CD4-positive, alpha-beta T cell treated with Interleukin-17A for 4 hours (primary cell): ENCODE measurements around the gene ARPC1A.
"Not testable (repeated sequence)": the region's sequence is repeated elsewhere in the genome, so short reads cannot be mapped to it uniquely, and the experiment has no call there.

Experiments
- DNase-seq: peaks from one replicate; pipeline ENCODE4 v3.0.0-alpha.2; 2020; ENCODE audit warnings: mixed read lengths

ARPC1A gene

DNA sequence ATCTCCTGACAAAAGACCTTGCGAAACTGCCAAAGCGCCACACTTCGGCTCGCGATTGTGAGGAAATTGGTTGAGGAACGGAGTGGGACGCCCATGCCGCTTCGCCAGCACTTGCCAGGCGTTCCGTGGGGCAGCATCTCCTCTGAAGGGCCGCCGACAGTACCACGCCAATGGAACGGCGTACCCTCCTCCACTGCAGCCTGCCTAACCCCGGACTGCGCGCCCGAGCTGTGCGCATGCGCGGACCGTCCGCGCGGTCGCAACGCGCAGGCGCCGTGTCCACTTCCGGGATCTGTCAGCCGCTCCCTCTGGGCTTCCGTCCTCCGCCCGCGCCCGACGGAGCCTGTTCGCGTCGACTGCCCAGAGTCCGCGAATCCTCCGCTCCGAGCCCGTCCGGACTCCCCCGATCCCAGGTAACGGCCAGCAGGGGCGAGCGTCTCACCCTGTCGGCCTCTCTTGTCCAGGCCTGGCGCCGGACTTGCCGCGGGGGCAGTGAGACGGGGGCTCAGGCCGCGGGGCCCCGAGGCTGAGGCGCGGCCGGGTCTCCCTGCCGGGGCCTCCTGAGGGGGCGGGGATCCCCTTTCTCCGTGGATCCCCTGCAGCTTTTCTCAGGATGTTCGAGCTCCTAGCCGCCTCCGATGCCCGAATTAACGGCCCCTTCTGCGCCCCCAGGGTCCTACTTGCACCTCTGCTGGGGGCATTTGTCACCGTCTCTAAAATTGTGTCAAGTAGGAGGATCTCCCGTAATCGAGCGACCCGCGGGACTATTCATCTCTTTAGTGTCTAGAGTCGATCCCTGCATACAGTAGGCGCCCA lies at the start of gene ARPC1A:
Gene ARPC1A, plus strand, starts transcription at position 307 of the 816 bp plus-strand sequence. CDS start 7,456 bp downstream, outside the sequence.
- peak; percentile 95 for DNase-seq

GRCh38 chr7:99278180-99278579 lies 47.5 kb upstream of the ARPC1A start:
- DNase-seq = no peak

GRCh38 chr7:99284165-99284564 lies 41.5 kb upstream of the ARPC1A start:
- DNase-seq = not testable (repeated sequence)

GRCh38 chr7:99287779-99288534 lies 37.7 kb upstream of the ARPC1A start:
- no peak for DNase-seq

- no peak for DNase-seq
Observed at GRCh38 chr7:99289185-99289584, 36.5 kb upstream of the ARPC1A start.

- not testable (repeated sequence) for DNase-seq
Observed at GRCh38 chr7:99290148-99290547, 35.5 kb upstream of the ARPC1A start.

DNA sequence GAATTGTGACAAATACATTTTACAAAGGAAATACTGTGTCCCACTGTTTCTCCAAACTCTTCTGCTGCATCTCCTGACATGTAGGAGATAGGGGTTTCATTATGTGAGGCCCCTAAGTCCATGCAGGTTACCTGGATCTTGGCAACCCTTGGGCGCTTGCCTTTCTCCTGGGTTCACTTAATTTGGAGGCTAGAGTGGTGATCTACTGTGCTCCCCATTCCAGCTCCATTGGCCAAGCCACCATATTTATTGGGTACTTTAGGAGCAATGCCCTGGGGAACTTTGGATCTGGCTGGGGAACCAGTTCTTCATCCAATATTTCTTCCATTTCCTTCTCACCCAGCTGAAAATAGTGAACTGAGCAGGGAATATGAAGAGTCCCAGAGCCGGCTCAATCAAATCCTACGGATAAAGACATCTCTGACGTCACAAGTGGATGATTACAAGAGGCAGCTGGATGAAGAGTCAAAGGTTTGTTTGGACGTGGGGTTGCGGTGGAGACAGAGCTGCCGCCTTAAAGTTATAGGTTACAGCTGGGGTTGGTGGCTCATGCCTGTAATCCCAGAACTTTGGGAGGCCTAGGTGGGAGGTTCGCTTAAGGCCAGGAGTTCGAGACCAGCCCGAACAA lies 34.6 kb upstream of the ARPC1A start:
- no peak for DNase-seq

- DNase-seq = no peak
Observed at GRCh38 chr7:99292127-99292526, 33.6 kb upstream of the ARPC1A start.

GRCh38 chr7:99293167-99293566 lies 32.5 kb upstream of the ARPC1A start:
- no peak for DNase-seq

- no peak for DNase-seq
Observed at GRCh38 chr7:99293650-99294049, 32.0 kb upstream of the ARPC1A start.

GRCh38 chr7:99296471-99296870 lies 29.2 kb upstream of the ARPC1A start:
- no peak for DNase-seq

GRCh38 chr7:99301496-99301895 lies 24.2 kb upstream of the ARPC1A start:
- no peak for DNase-seq

GRCh38 chr7:99305473-99306260 lies 20.0 kb upstream of the ARPC1A start:
- DNase-seq = no peak

GRCh38 chr7:99308461-99309074 lies 17.1 kb upstream of the ARPC1A start:
- no peak for DNase-seq

- no peak for DNase-seq
Observed at GRCh38 chr7:99309111-99309510, 16.6 kb upstream of the ARPC1A start.

- DNase-seq = no peak
Observed at GRCh38 chr7:99310004-99310403, 15.7 kb upstream of the ARPC1A start.

DNA sequence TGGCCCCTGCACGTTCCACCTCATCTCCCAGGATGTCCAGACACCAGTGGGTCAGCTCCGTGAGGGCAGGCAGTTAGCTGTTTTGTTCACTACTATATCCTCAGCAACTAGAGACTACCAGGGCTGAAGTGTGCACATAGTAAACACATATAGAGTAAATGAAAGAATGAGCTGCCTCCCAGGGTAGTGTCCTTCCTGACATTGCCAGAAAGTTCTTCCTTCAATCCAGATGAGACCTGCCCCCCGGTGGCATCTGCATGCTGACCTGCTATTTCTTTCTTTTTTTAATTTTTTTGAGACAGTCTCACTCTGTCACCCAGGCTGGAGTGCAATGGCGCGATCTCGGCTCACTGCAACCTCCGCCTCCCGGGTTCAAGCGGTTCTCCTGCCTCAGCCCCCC lies 14.0 kb upstream of the ARPC1A start:
- no peak for DNase-seq

DNA sequence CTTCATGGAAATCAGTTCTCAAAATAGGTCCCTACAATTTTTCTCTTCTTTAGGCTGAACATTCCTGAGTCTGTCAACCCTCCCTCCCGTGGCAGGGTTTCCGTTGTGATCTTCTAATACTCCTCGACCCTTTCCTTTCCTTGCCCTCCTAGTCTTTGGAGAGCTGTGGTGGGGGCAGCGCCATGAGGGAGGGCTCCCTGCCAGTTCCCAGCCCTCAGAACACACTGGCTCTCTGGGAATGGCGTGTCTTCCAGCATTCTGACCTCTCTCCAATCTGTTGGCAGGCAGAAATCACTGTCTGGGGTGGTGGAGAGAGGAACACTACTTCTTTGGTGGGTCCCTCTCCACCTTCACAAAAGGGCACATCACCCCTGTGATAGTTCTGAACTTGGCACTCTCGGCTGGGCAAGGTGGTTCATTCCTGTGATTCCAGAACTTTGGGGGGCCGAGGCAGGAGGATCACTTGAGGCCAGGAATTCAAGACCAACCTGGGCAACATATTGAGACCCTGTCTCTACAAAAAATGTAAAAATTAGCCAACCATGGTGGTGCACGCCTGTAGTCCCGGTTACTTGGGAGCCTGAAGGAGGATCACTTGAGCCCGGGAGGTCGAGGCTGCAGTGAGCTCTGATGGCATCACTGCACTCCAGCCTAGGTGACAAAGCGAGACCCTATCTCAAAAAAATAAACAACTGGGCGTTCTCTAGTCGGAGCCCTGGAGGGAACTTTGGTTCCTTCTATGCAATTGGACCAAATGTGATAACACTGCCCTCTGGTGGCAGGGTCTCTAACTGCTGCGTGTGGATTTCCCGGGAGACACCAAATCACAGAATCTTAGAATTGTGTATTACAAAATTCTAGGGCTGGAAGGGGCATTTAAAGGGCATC lies 13.1 kb upstream of the ARPC1A start:
- peak; percentile 82 for DNase-seq

DNA sequence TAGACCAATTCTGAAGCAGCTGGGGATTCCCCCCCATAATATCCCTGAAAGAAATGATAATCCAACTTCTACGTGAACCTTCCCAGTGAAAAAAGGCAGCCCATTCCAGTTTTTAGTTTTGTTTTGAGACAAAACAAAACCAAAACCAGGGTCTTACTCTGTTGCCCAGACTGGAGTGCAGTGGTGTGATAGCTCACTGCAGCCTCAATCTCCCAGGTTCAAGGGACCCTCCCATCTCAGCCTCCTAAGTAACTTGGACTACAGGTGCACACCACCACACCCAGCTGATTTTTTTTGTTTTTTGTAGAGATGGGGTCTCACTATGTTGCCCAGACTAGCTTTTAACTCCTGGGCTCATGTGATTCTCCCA lies 12.5 kb upstream of the ARPC1A start:
- no peak for DNase-seq

DNA sequence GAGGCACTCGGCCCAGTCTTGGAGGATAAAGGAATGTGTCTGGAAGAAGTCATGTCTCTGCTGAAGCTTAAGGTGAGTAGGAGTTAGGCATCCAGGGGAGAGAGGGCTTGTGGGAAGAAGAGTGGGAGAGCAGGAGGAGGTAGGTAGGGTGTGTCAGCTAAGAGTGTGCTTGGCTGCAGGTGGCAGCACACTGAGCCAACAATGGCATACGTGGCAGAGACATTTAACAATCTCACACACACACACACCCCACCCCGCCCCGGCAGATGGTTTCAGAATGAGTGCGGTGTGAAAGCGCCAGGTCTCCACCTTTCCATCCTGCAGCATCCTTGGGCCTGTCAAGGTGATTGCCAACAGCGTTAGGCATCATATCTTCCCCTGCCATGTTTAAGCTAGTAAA lies 11.2 kb upstream of the ARPC1A start:
- DNase-seq = no peak

DNA sequence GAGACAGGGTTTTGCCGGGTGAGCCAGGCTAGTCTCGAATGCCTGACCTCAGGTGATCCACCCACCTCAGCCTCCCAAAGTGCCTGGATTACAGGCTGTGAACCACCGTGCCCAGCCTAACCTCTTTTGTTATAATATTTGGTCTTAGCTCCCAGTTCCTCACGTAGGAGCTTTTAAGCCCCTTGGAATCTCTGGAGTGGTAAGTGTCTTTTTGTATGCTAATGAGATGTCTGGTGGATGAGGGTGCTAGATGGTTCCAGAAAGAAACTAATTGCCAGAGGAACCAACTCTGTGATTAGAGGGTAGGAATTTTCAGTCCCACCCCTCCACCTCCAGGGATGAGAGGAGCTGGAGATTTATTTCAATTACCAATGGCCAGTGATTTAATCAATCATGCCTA lies 5.3 kb upstream of the ARPC1A start:
- DNase-seq = no peak
